22Rv1 (cell line): ENCODE measurements around the gene ZNF17.

Source experiments
- H3K27ac ChIP-seq: fragments of 450-650 bp; 2 replicates; pipeline ENCODE4 v1.5.1; 2017
- ZFX ChIP-seq: fragments of 450-650 bp; IDR thresholded peaks from 2 replicates; pipeline ENCODE4 v1.6.1; 2017; ENCODE audit warnings: antibody characterized with exemption, borderline replicate concordance
- TF ChIP-seq, protein P1 (sequence below): fragments of 450-650 bp; IDR thresholded peaks from 2 replicates; pipeline ENCODE4 v1.5.1; 2017; ENCODE audit warnings: mild to moderate bottlenecking

The ZNF17 gene

GRCh38 chr19:57398868-57399267 lies 12.1 kb upstream of the ZNF17 start:
- TF ChIP-seq, protein P1, sequence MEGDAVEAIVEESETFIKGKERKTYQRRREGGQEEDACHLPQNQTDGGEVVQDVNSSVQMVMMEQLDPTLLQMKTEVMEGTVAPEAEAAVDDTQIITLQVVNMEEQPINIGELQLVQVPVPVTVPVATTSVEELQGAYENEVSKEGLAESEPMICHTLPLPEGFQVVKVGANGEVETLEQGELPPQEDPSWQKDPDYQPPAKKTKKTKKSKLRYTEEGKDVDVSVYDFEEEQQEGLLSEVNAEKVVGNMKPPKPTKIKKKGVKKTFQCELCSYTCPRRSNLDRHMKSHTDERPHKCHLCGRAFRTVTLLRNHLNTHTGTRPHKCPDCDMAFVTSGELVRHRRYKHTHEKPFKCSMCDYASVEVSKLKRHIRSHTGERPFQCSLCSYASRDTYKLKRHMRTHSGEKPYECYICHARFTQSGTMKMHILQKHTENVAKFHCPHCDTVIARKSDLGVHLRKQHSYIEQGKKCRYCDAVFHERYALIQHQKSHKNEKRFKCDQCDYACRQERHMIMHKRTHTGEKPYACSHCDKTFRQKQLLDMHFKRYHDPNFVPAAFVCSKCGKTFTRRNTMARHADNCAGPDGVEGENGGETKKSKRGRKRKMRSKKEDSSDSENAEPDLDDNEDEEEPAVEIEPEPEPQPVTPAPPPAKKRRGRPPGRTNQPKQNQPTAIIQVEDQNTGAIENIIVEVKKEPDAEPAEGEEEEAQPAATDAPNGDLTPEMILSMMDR, result no peak
- no peak overlapping the region for H3K27ac ChIP-seq

DNA sequence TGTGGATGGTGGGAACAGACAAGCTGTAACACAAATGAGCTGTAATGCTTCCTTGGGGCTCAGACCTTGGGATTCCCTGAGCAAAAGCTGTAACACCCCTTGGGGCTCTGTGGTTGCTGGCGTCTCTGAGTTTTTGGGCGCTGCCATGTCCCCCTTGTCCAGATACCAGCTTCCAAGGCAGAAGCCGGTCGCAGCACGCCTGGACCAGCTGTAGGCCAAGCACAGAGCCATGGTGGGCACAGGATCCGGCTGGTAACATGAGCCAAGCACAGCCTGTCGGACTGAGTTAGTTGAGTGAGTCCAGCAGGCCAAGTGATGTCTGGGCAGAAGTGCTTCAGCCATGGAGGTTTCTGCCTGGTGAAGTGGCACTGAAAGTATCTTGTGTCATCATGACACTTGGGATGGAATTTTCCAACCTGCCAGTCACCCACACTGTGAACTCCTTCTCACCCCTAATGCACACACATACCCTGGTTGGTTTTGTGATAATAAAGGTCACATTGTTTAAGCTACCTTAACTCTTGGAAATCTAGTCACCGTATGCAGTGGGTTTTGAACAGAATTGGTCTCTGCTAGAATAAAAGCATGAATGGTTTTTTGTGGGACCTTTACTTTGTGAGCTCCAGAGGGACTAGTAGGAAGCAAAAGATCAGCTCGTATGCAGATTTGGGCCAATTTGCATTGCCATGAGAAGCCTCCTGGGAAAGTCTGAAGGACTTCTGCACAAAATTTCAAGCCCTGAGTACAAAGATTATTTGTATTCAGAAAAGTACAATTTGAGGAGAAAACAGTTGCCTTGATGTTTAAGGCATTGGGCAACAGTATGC lies 7.0 kb upstream of the ZNF17 start:
- no peak overlapping the region for H3K27ac ChIP-seq
- TF ChIP-seq, protein P1, result no peak
- TF ChIP-seq ZFX, result no peak

DNA sequence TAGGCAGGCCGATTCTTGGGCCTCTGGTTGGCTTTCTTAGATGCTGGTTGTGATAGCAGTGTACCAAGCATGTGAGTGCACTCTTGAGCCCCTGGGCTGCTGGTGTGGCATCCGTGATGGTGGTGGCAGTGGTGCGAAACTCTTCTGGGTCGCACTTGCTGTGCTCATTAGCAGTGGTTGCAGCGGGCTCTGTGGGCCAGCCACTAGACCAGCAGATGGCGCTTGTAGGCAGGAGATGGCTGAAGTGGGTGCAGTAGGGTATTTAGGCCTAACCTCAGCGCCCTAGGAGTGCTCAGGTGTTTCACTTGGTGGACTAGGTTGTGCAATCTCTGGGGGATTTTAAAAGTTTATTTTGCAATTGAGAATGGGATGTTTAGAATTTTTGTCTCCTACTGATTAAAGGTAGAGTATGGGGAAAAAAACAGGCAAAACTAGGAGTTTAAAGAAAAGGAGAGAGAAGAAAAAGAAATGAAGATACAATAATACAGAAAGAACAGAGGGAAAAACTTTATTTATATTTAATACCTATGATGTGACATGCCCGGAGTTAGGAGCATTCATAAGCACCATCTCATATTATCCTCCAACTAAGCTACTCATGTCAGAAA lies 4.3 kb upstream of the ZNF17 start:
- no peak overlapping the region for H3K27ac ChIP-seq
- TF ChIP-seq, protein P1, result peak; percentile 80
- no peak for TF ChIP-seq ZFX

- H3K27ac ChIP-seq, result no peak overlapping the region
- TF ChIP-seq, protein P1, result no peak
- no peak for TF ChIP-seq ZFX
Measured at GRCh38 chr19:57419439-57419838, 8.5 kb downstream of the ZNF17 start.

- H3K27ac ChIP-seq, result no peak overlapping the region
- TF ChIP-seq ZFX, result no peak
- TF ChIP-seq, protein P1, result no peak
Measured at GRCh38 chr19:57421037-57421436, 10.1 kb downstream of the ZNF17 start.

- no peak for TF ChIP-seq ZFX
- TF ChIP-seq, protein P1, result no peak
- H3K27ac ChIP-seq, result peak overlapping the region; percentile 73
Measured at GRCh38 chr19:57434386-57435061, 23.6 kb downstream of the ZNF17 start.
